Esophagus squamous epithelium (tissue), 4 donors: ENCODE data around the gene FAM177B.

Experiments
- CTCF ChIP-seq, 6 experiments: fragments of 450-650 bp in 4 of 6; fragments of 200-600 bp in 2 of 6; sonication (generic) in 2 of 6; IDR thresholded peaks; one replicate each; pipeline ENCODE4 v1.5.1; 2016 to 2019; ENCODE audit warnings: antibody characterized with exemption in 6 of 6, mild to moderate bottlenecking in 4 of 6, moderate library complexity in 4 of 6
- POLR2A ChIP-seq, 4 donors: fragments of 450-650 bp; IDR thresholded peaks; one replicate each; pipeline ENCODE4 v1.6.1; 2017; ENCODE audit warnings: antibody characterized with exemption in 4 of 4, mild to moderate bottlenecking in 4 of 4, moderate library complexity in 3 of 4

- TF ChIP-seq CTCF (IDR thresholded peaks at IDR 0.05) (no peak), POLR2A (IDR thresholded peaks at IDR 0.05) (no peak)
Measured at GRCh38 chr1:222790520-222790919, 53.5 kb downstream of the FAM177B start.
